ENCODE results near the gene UBL7. TPM values are rescaled to one million over a fixed set of nuclear protein-coding genes. Genes with fewer than 3 reads are reported as not detected.

UBL7 gene
- total RNA-seq, 2 experiments from 2014 or later = 29.5 to 44.1 TPM

DNA sequence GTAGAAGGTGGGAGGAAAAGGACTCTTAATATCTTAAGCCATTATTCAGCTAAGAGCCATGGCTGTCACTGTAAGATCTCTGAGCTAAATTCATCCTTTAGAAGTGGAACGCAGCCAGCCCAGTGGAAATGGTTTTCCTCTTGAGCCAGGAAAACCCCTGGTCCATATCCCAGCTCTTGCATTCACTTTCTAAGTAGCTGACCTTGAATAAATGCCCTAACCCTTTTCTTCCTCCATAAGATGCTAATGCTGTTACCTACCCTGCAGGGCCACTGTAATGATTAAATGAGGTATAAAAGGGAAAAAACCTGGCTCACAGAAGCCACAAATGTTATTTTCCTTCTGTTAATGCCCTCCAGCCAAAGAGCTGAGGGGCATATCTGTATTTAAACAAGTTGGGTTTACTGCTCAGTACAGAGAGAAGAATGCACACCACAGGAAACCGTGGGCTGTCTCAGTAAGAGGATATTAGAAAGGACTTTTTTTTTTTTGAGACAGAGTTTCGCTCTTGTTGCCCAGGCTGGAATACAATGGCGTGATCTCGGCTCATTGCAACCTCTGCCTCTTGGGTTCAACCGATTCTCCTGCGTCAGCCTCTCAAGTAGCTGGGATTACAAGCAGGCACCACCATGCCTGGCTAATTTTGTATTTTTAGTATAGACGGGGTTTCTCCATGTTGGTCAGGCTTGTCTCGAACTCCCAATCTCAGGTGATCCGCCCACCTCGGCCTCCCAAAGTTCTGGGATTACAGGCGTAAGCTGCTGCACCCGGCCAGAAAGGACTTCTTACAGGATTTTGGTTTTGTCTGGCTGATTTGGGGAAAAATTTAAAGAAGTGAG lies 6.8 kb downstream of the UBL7 start:
- H3K4me1 ChIP-seq (ENCODE audit: insufficient read depth, low read length, poor library complexity, severe bottlenecking) = no peaks in the 10 kb centered on the region
- no peaks in the 10 kb centered on the region for H4K20me1 ChIP-seq (ENCODE audit: insufficient read depth, low read length)
- no peaks in the 10 kb centered on the region for H3K9me2 ChIP-seq (ENCODE audit: insufficient read depth, low read length)
- H3K4me3 ChIP-seq (ENCODE audit: low read depth, low read length, poor library complexity, severe bottlenecking) = no peak overlapping the region
- H3K27ac ChIP-seq (ENCODE audit: low read depth, low read length, poor library complexity, severe bottlenecking) = no peak overlapping the region
- H3K79me2 ChIP-seq (ENCODE audit: insufficient read depth, low read depth, low read length) = no peaks in the 10 kb centered on the region
- TF ChIP-seq EZH2phosphoT487 (IDR thresholded peaks at IDR 0.05; ENCODE audit: borderline replicate concordance, low read depth, low read length) = no peak
- POLR2A ChIA-PET = interaction anchor here (1.2 kb wide), 2 partner anchors 14 to 70 kb away, joined by 3 read pairs; no protein-coding TSS in a partner anchor
- intact Hi-C loops (cut with micrococcal nuclease; ENCODE audit: unreplicated experiment) = no loop called here
- CTCF ChIA-PET (ENCODE audit: unreplicated experiment) = no interaction called here
- H3K9me3 ChIP-seq (ENCODE audit: low read length) = no peaks in the 10 kb centered on the region
- no peak overlapping the region for H2AFZ ChIP-seq (ENCODE audit: low read length)
- BruUV-seq (replicated peaks) = no TSS peak
- H3K4me2 ChIP-seq (ENCODE audit: low read length) = no peak overlapping the region
- DNase-seq (ENCODE audit: low spot score) = no peak
- H3K36me3 ChIP-seq (ENCODE audit: insufficient read depth, low read length) = peaks cover 14% of the 10 kb centered on the region; the same call in 1 of the 2 replicates

- Histone ChIP-seq H2AFZ (ENCODE audit: low read length) (no peak overlapping the region), H3K4me2 (ENCODE audit: low read length) (no peak overlapping the region), H3K36me3 (ENCODE audit: insufficient read depth, low read length) (peaks cover 28% of the 10 kb centered on the region; the same call in 1 of the 2 replicates), H3K27ac (ENCODE audit: low read depth, low read length, poor library complexity, severe bottlenecking) (no peak overlapping the region), H3K9me2 (ENCODE audit: insufficient read depth, low read length) (no peaks in the 10 kb centered on the region), H3K9me3 (ENCODE audit: low read length) (no peaks in the 10 kb centered on the region), H4K20me1 (ENCODE audit: insufficient read depth, low read length) (no peaks in the 10 kb centered on the region), H3K79me2 (ENCODE audit: insufficient read depth, low read depth, low read length) (no peaks in the 10 kb centered on the region), H3K4me1 (ENCODE audit: insufficient read depth, low read length, poor library complexity, severe bottlenecking) (no peaks in the 10 kb centered on the region), H3K4me3 (ENCODE audit: low read depth, low read length, poor library complexity, severe bottlenecking) (no peak overlapping the region)
- no peak for TF ChIP-seq CTCF (conservative IDR thresholded peaks at IDR 0.05; ENCODE audit: low read length)
- no peak for TF ChIP-seq EZH2phosphoT487 (IDR thresholded peaks at IDR 0.05; ENCODE audit: borderline replicate concordance, low read depth, low read length)
- no peak for DNase-seq (ENCODE audit: low spot score)
- ChIA-PET CTCF (ENCODE audit: unreplicated experiment) (no interaction called here), POLR2A (no interaction called here)
- intact Hi-C loops (cut with micrococcal nuclease; ENCODE audit: unreplicated experiment) = no loop called here
- BruUV-seq (replicated peaks) = no TSS peak
Measured at GRCh38 chr15:74451861-74452835, 8.8 kb downstream of the UBL7 start.

- no peaks in the 10 kb centered on the region for H3K4me1 ChIP-seq (ENCODE audit: insufficient read depth, low read length, poor library complexity, severe bottlenecking)
- no peak overlapping the region for H3K27ac ChIP-seq (ENCODE audit: low read depth, low read length, poor library complexity, severe bottlenecking)
- ChIA-PET CTCF (ENCODE audit: unreplicated experiment) (no interaction called here), POLR2A (interaction anchor here (0.7 kb wide), 1 partner anchor 81 kb away, joined by 3 read pairs; no protein-coding TSS in a partner anchor)
- no TSS peak for BruUV-seq (replicated peaks)
- H3K4me2 ChIP-seq (ENCODE audit: low read length) = no peak overlapping the region
- H4K20me1 ChIP-seq (ENCODE audit: insufficient read depth, low read length) = no peaks in the 10 kb centered on the region
- H3K79me2 ChIP-seq (ENCODE audit: insufficient read depth, low read depth, low read length) = no peaks in the 10 kb centered on the region
- H3K9me3 ChIP-seq (ENCODE audit: low read length) = no peaks in the 10 kb centered on the region
- H3K36me3 ChIP-seq (ENCODE audit: insufficient read depth, low read length) = peaks cover 28% of the 10 kb centered on the region; the same call in 1 of the 2 replicates
- no peak for DNase-seq (ENCODE audit: low spot score)
- no peak overlapping the region for H2AFZ ChIP-seq (ENCODE audit: low read length)
- intact Hi-C loops (cut with micrococcal nuclease; ENCODE audit: unreplicated experiment) = no loop called here
- H3K4me3 ChIP-seq (ENCODE audit: low read depth, low read length, poor library complexity, severe bottlenecking) = no peak overlapping the region
- no peaks in the 10 kb centered on the region for H3K9me2 ChIP-seq (ENCODE audit: insufficient read depth, low read length)
- no peak for TF ChIP-seq EZH2phosphoT487 (IDR thresholded peaks at IDR 0.05; ENCODE audit: borderline replicate concordance, low read depth, low read length)
- TF ChIP-seq CTCF (conservative IDR thresholded peaks at IDR 0.05; ENCODE audit: low read length) = no peak
Measured at GRCh38 chr15:74451322-74451721, 9.6 kb downstream of the UBL7 start.
